Measurements from ENCODE around the gene RCN1.

RCN1 gene

GRCh38 chr11:32153747-32154146, 62.9 kb downstream of the RCN1 start:
- no peak for DNase-seq (ENCODE audit: low read depth)

DNA sequence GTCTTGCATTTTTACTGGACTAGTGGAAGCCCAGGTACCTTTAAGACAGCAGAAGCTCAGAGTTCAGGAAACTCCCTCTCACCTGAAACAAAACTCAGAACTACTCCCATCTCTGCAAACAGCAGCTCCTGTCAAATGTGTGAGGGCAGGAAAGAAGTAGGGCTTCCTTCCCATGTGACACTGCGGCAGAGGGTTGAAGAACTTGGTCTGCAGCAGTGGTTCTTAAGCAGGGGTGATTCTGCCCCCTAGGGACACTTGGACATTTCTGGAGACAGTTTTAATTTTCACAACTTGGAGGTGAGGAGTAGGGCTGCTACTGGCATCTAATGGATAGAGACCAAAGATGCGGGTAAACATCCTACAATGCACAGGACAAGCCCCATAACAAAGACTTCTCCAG, 63.4 kb downstream of the RCN1 start:
- DNase-seq (ENCODE audit: low read depth): no peak
